Measurements from ENCODE around the gene MT3. TPM values are rescaled to one million over a fixed set of nuclear protein-coding genes. Genes with fewer than 3 reads are reported as not detected.

The MT3 gene
- total RNA-seq, 1 experiment from 2014 or later, result 0.77 TPM

DNA sequence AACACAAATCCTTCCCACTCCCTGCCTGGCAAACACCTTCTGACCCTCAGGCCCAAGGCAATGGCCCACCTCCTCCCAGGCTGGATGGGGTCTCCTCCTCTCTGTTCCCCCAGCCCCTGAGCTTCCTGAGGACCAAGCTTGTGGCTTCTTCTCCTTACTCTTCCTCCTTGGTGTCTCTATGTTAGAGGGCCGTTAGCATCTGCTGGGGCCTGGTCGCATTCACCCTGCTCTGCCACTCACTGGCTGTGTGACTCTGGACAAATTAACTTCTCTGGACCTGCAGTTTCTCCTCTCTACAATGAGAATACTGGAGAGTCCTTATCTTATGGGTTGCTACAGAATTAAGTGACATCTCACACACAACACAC is 18.3 kb downstream of the MT3 start (continued):
- TF ChIP-seq, protein P1, sequence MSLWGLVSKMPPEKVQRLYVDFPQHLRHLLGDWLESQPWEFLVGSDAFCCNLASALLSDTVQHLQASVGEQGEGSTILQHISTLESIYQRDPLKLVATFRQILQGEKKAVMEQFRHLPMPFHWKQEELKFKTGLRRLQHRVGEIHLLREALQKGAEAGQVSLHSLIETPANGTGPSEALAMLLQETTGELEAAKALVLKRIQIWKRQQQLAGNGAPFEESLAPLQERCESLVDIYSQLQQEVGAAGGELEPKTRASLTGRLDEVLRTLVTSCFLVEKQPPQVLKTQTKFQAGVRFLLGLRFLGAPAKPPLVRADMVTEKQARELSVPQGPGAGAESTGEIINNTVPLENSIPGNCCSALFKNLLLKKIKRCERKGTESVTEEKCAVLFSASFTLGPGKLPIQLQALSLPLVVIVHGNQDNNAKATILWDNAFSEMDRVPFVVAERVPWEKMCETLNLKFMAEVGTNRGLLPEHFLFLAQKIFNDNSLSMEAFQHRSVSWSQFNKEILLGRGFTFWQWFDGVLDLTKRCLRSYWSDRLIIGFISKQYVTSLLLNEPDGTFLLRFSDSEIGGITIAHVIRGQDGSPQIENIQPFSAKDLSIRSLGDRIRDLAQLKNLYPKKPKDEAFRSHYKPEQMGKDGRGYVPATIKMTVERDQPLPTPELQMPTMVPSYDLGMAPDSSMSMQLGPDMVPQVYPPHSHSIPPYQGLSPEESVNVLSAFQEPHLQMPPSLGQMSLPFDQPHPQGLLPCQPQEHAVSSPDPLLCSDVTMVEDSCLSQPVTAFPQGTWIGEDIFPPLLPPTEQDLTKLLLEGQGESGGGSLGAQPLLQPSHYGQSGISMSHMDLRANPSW (CRISPR knock-in tag; conservative IDR thresholded peaks at IDR 0.05; ENCODE audit: low read depth), result no peak
- TF ChIP-seq, protein P2, sequence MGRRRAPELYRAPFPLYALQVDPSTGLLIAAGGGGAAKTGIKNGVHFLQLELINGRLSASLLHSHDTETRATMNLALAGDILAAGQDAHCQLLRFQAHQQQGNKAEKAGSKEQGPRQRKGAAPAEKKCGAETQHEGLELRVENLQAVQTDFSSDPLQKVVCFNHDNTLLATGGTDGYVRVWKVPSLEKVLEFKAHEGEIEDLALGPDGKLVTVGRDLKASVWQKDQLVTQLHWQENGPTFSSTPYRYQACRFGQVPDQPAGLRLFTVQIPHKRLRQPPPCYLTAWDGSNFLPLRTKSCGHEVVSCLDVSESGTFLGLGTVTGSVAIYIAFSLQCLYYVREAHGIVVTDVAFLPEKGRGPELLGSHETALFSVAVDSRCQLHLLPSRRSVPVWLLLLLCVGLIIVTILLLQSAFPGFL (CRISPR knock-in tag; IDR thresholded peaks at IDR 0.05; ENCODE audit: borderline replicate concordance), result no peak
- TF ChIP-seq, protein P3, sequence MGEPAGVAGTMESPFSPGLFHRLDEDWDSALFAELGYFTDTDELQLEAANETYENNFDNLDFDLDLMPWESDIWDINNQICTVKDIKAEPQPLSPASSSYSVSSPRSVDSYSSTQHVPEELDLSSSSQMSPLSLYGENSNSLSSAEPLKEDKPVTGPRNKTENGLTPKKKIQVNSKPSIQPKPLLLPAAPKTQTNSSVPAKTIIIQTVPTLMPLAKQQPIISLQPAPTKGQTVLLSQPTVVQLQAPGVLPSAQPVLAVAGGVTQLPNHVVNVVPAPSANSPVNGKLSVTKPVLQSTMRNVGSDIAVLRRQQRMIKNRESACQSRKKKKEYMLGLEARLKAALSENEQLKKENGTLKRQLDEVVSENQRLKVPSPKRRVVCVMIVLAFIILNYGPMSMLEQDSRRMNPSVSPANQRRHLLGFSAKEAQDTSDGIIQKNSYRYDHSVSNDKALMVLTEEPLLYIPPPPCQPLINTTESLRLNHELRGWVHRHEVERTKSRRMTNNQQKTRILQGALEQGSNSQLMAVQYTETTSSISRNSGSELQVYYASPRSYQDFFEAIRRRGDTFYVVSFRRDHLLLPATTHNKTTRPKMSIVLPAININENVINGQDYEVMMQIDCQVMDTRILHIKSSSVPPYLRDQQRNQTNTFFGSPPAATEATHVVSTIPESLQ (CRISPR knock-in tag; IDR thresholded peaks at IDR 0.05), result no peak
- TF ChIP-seq, protein P4, sequence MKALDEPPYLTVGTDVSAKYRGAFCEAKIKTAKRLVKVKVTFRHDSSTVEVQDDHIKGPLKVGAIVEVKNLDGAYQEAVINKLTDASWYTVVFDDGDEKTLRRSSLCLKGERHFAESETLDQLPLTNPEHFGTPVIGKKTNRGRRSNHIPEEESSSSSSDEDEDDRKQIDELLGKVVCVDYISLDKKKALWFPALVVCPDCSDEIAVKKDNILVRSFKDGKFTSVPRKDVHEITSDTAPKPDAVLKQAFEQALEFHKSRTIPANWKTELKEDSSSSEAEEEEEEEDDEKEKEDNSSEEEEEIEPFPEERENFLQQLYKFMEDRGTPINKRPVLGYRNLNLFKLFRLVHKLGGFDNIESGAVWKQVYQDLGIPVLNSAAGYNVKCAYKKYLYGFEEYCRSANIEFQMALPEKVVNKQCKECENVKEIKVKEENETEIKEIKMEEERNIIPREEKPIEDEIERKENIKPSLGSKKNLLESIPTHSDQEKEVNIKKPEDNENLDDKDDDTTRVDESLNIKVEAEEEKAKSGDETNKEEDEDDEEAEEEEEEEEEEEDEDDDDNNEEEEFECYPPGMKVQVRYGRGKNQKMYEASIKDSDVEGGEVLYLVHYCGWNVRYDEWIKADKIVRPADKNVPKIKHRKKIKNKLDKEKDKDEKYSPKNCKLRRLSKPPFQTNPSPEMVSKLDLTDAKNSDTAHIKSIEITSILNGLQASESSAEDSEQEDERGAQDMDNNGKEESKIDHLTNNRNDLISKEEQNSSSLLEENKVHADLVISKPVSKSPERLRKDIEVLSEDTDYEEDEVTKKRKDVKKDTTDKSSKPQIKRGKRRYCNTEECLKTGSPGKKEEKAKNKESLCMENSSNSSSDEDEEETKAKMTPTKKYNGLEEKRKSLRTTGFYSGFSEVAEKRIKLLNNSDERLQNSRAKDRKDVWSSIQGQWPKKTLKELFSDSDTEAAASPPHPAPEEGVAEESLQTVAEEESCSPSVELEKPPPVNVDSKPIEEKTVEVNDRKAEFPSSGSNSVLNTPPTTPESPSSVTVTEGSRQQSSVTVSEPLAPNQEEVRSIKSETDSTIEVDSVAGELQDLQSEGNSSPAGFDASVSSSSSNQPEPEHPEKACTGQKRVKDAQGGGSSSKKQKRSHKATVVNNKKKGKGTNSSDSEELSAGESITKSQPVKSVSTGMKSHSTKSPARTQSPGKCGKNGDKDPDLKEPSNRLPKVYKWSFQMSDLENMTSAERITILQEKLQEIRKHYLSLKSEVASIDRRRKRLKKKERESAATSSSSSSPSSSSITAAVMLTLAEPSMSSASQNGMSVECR (CRISPR knock-in tag; IDR thresholded peaks at IDR 0.05; ENCODE audit: borderline replicate concordance), result no peak
- TF ChIP-seq HMGA2 (CRISPR knock-in tag; IDR thresholded peaks at IDR 0.05) (no peak), TCF7 (CRISPR knock-in tag; IDR thresholded peaks at IDR 0.05; ENCODE audit: low read depth) (no peak), GTF2I (CRISPR knock-in tag; conservative IDR thresholded peaks at IDR 0.05) (no peak)
- TF ChIP-seq, protein P5, sequence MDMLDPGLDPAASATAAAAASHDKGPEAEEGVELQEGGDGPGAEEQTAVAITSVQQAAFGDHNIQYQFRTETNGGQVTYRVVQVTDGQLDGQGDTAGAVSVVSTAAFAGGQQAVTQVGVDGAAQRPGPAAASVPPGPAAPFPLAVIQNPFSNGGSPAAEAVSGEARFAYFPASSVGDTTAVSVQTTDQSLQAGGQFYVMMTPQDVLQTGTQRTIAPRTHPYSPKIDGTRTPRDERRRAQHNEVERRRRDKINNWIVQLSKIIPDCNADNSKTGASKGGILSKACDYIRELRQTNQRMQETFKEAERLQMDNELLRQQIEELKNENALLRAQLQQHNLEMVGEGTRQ (CRISPR knock-in tag; IDR thresholded peaks at IDR 0.05), result no peak

DNA sequence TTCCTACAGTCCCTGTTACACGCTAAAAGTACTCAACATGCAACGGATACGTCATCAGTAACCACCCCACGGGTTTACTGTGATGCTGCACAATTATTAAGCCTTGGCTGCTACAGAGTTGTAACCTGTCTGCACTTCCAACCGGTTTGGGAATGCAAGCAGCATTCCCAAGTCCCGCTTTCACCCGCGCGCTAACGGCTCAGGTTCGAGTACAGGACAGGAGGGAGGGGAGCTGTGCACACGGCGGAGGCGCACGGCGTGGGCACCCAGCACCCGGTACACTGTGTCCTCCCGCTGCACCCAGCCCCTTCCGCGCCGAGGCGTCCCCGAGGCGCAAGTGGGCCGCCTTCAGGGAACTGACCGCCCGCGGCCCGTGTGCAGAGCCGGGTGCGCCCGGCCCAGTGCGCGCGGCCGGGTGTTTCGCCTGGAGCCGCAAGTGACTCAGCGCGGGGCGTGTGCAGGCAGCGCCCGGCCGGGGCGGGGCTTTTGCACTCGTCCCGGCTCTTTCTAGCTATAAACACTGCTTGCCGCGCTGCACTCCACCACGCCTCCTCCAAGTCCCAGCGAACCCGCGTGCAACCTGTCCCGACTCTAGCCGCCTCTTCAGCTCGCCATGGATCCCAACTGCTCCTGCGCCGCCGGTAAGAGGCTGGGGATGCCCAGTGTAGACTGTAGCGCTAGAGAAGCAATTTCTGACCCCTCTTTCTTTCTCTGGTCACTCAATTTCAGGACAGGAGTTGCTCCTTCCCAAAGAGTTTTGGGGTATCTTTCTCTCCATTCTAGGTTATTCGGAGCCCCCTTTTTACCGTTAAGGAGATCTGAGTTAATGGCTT is 18.9 kb downstream of the MT3 start, which contains the start of gene MT2A:
Gene MT2A (plus strand): TSS at position 542 of the 833 bp plus-strand sequence. CDS start 72 bp downstream, at position 614.
- H3K27me3 Mint-ChIP-seq (ENCODE audit: low read depth), result peaks cover 68% of the 10 kb centered on the region
- peaks cover 43% of the 10 kb centered on the region for H3K4me1 Mint-ChIP-seq
- H3K36me3 Mint-ChIP-seq, result no peaks in the 10 kb centered on the region
- peak; percentile 89 for DNase-seq (ENCODE audit: low spot score)
- peak within 1 kb of the TSS; percentile 79 for H3K4me3 Mint-ChIP-seq
- ChIA-PET POLR2A (interaction anchor here (0.5 to 4.8 kb wide), 13 partner anchors 9 to 1259 kb away, joined by 3 to 68 read pairs (median 4); partner anchors contain the start of genes MT1E, MT1F, MT1G and MT1H), CTCF (interaction anchor here (0.6 to 4.5 kb wide), 6 partner anchors 17 to 171 kb away, joined by 3 to 28 read pairs (median 3); partner anchors contain the start of gene MT1E)
- ATAC-seq, result peak; percentile 85
- no peaks in the 10 kb centered on the region for H3K9me3 Mint-ChIP-seq
- peak within 1 kb of the TSS; percentile 18; the same call in 1 of the 2 replicates for H3K27ac Mint-ChIP-seq
- TF ChIP-seq, protein P6, sequence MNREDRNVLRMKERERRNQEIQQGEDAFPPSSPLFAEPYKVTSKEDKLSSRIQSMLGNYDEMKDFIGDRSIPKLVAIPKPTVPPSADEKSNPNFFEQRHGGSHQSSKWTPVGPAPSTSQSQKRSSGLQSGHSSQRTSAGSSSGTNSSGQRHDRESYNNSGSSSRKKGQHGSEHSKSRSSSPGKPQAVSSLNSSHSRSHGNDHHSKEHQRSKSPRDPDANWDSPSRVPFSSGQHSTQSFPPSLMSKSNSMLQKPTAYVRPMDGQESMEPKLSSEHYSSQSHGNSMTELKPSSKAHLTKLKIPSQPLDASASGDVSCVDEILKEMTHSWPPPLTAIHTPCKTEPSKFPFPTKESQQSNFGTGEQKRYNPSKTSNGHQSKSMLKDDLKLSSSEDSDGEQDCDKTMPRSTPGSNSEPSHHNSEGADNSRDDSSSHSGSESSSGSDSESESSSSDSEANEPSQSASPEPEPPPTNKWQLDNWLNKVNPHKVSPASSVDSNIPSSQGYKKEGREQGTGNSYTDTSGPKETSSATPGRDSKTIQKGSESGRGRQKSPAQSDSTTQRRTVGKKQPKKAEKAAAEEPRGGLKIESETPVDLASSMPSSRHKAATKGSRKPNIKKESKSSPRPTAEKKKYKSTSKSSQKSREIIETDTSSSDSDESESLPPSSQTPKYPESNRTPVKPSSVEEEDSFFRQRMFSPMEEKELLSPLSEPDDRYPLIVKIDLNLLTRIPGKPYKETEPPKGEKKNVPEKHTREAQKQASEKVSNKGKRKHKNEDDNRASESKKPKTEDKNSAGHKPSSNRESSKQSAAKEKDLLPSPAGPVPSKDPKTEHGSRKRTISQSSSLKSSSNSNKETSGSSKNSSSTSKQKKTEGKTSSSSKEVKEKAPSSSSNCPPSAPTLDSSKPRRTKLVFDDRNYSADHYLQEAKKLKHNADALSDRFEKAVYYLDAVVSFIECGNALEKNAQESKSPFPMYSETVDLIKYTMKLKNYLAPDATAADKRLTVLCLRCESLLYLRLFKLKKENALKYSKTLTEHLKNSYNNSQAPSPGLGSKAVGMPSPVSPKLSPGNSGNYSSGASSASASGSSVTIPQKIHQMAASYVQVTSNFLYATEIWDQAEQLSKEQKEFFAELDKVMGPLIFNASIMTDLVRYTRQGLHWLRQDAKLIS (CRISPR knock-in tag; IDR thresholded peaks at IDR 0.05; ENCODE audit: borderline replicate concordance), result no peak
- TF ChIP-seq, protein P7, sequence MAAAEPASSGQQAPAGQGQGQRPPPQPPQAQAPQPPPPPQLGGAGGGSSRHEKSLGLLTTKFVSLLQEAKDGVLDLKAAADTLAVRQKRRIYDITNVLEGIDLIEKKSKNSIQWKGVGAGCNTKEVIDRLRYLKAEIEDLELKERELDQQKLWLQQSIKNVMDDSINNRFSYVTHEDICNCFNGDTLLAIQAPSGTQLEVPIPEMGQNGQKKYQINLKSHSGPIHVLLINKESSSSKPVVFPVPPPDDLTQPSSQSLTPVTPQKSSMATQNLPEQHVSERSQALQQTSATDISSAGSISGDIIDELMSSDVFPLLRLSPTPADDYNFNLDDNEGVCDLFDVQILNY (CRISPR knock-in tag; IDR thresholded peaks at IDR 0.05), result 0 out of 2 replicates have a peak, but pooled peaks have one; percentile 67
- TF ChIP-seq ETV6 (CRISPR knock-in tag; IDR thresholded peaks at IDR 0.05) (no peak), NR2C2 (CRISPR knock-in tag; IDR thresholded peaks at IDR 0.05) (no peak), ZNF423 (CRISPR knock-in tag; IDR thresholded peaks at IDR 0.05) (no peak), TP53 (CRISPR knock-in tag; IDR thresholded peaks at IDR 0.05) (no peak), ZNF317 (CRISPR knock-in tag; IDR thresholded peaks at IDR 0.05; ENCODE audit: borderline replicate concordance, low read depth) (no peak)
- TF ChIP-seq, protein P8, sequence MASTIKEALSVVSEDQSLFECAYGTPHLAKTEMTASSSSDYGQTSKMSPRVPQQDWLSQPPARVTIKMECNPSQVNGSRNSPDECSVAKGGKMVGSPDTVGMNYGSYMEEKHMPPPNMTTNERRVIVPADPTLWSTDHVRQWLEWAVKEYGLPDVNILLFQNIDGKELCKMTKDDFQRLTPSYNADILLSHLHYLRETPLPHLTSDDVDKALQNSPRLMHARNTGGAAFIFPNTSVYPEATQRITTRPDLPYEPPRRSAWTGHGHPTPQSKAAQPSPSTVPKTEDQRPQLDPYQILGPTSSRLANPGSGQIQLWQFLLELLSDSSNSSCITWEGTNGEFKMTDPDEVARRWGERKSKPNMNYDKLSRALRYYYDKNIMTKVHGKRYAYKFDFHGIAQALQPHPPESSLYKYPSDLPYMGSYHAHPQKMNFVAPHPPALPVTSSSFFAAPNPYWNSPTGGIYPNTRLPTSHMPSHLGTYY (CRISPR knock-in tag; IDR thresholded peaks at IDR 0.05), result no peak
